ENCODE results near the gene CFL1. TPM values are rescaled to one million over a fixed set of nuclear protein-coding genes. Genes with fewer than 3 reads are reported as not detected.

The CFL1 gene
- total and polyA plus RNA-seq, 2 experiments from 2014 or later = 1,393 to 2,124 TPM

DNA sequence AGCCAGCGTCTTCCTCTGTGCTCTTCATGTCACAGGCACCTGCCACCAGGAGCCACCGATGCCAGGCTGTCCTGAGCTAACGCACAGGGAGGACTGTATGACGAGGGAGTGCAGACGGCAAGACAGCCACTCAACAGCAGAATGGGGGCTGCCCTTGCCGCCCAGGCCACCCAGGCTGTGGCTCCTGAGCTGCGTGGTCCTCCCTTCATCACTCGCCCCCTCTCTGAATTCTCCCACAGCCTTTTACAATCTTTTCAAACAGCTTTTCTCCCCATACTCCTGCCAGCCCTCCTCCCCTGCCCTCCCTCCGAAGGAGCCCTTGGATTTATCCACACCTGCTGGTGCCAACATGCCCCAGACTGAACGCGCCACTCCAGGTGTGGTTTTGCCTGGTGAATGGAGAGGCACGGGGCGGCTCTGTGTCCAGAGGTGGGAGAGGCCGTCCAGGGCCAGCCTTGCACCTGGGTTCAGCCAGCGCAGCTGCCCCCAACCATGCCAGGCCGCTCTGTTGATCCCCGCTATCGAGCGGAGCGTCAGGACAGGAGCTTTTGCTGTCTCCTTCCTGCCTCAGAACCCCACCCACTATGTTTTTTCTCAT is 49.1 kb downstream of the CFL1 start:
- H3K4me1 Mint-ChIP-seq = peaks cover 4% of the 10 kb centered on the region; the same call in 1 of the 3 replicates
- H3K27me3 Mint-ChIP-seq (ENCODE audit: insufficient read depth, low read depth, poor library complexity) = peaks cover 7% of the 10 kb centered on the region
- ATAC-seq = no peak

More for the DNA sequence above, 49.1 kb downstream of the CFL1 start:
- Mint-ChIP-seq H3K27ac (no peak overlapping the region), H3K36me3 (ENCODE audit: low read depth) (no peaks in the 10 kb centered on the region), H3K9me3 (no peaks in the 10 kb centered on the region; the same call in 2 of the 3 replicates), H3K4me3 (no peak overlapping the region)
- Histone ChIP-seq H3K27ac (ENCODE audit: low read depth) (no peak overlapping the region), H4K20me1 (replicated peaks; ENCODE audit: insufficient read depth) (no peaks in the 10 kb centered on the region), H3K9me2 (ENCODE audit: insufficient read depth) (no peaks in the 10 kb centered on the region), H3K4me3 (no peak overlapping the region), H3F3A (replicated peaks; ENCODE audit: low read depth) (no peaks in the 10 kb centered on the region), H3K4me1 (ENCODE audit: insufficient read depth) (no peaks in the 10 kb centered on the region; the same call in 1 of the 2 replicates), H2AFZ (no peak overlapping the region), H3K4me2 (no peak overlapping the region), H3K27me3 (ENCODE audit: insufficient read depth) (no peaks in the 10 kb centered on the region), H3K36me3 (ENCODE audit: insufficient read depth) (no peaks in the 10 kb centered on the region), H3K79me2 (replicated peaks; ENCODE audit: insufficient read depth) (no peaks in the 10 kb centered on the region)
- no peak for TF ChIP-seq JUNB (IDR thresholded peaks at IDR 0.05; ENCODE audit: unreplicated experiment)
- TF ChIP-seq, protein P1, sequence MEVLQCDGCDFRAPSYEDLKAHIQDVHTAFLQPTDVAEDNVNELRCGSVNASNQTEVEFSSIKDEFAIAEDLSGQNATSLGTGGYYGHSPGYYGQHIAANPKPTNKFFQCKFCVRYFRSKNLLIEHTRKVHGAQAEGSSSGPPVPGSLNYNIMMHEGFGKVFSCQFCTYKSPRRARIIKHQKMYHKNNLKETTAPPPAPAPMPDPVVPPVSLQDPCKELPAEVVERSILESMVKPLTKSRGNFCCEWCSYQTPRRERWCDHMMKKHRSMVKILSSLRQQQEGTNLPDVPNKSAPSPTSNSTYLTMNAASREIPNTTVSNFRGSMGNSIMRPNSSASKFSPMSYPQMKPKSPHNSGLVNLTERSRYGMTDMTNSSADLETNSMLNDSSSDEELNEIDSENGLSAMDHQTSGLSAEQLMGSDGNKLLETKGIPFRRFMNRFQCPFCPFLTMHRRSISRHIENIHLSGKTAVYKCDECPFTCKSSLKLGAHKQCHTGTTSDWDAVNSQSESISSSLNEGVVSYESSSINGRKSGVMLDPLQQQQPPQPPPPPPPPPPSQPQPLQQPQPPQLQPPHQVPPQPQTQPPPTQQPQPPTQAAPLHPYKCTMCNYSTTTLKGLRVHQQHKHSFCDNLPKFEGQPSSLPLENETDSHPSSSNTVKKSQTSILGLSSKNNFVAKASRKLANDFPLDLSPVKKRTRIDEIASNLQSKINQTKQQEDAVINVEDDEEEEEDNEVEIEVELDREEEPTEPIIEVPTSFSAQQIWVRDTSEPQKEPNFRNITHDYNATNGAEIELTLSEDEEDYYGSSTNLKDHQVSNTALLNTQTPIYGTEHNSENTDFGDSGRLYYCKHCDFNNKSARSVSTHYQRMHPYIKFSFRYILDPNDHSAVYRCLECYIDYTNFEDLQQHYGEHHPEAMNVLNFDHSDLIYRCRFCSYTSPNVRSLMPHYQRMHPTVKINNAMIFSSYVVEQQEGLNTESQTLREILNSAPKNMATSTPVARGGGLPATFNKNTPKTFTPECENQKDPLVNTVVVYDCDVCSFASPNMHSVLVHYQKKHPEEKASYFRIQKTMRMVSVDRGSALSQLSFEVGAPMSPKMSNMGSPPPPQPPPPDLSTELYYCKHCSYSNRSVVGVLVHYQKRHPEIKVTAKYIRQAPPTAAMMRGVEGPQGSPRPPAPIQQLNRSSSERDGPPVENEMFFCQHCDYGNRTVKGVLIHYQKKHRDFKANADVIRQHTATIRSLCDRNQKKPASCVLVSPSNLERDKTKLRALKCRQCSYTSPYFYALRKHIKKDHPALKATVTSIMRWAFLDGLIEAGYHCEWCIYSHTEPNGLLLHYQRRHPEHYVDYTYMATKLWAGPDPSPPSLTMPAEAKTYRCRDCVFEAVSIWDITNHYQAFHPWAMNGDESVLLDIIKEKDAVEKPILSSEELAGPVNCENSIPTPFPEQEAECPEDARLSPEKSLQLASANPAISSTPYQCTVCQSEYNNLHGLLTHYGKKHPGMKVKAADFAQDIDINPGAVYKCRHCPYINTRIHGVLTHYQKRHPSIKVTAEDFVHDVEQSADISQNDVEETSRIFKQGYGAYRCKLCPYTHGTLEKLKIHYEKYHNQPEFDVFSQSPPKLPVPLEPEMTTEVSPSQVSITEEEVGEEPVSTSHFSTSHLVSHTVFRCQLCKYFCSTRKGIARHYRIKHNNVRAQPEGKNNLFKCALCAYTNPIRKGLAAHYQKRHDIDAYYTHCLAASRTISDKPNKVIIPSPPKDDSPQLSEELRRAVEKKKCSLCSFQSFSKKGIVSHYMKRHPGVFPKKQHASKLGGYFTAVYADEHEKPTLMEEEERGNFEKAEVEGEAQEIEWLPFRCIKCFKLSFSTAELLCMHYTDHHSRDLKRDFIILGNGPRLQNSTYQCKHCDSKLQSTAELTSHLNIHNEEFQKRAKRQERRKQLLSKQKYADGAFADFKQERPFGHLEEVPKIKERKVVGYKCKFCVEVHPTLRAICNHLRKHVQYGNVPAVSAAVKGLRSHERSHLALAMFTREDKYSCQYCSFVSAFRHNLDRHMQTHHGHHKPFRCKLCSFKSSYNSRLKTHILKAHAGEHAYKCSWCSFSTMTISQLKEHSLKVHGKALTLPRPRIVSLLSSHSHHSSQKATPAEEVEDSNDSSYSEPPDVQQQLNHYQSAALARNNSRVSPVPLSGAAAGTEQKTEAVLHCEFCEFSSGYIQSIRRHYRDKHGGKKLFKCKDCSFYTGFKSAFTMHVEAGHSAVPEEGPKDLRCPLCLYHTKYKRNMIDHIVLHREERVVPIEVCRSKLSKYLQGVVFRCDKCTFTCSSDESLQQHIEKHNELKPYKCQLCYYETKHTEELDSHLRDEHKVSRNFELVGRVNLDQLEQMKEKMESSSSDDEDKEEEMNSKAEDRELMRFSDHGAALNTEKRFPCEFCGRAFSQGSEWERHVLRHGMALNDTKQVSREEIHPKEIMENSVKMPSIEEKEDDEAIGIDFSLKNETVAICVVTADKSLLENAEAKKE (CRISPR knock-in tag; IDR thresholded peaks at IDR 0.05) = no peak
- TF ChIP-seq, protein P2, sequence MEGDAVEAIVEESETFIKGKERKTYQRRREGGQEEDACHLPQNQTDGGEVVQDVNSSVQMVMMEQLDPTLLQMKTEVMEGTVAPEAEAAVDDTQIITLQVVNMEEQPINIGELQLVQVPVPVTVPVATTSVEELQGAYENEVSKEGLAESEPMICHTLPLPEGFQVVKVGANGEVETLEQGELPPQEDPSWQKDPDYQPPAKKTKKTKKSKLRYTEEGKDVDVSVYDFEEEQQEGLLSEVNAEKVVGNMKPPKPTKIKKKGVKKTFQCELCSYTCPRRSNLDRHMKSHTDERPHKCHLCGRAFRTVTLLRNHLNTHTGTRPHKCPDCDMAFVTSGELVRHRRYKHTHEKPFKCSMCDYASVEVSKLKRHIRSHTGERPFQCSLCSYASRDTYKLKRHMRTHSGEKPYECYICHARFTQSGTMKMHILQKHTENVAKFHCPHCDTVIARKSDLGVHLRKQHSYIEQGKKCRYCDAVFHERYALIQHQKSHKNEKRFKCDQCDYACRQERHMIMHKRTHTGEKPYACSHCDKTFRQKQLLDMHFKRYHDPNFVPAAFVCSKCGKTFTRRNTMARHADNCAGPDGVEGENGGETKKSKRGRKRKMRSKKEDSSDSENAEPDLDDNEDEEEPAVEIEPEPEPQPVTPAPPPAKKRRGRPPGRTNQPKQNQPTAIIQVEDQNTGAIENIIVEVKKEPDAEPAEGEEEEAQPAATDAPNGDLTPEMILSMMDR (conservative IDR thresholded peaks at IDR 0.05; ENCODE audit: low read depth in 2 of 2) = no peak
- no peak for TF ChIP-seq NANOG (IDR thresholded peaks at IDR 0.05; ENCODE audit: borderline replicate concordance)
- DNase-seq (ENCODE audit: low spot score) = no peak

All from GM23338 (cell line).